Endothelial cell of umbilical vein (primary cell): ENCODE data around the gene LPAR1. TPM values are rescaled to one million over a fixed set of nuclear protein-coding genes. Genes with fewer than 3 reads are reported as not detected.

Source experiments
- Bru-seq: library from RNA; stranded (reverse); fragments of 400-500 nt; gene quantifications from one replicate; lab custom pipeline; 2021; lab: Mats Ljungman, UMichigan
- BruChase-seq, 2 experiments: library from RNA; stranded (reverse); fragments of 400-500 nt; gene quantifications; one replicate each; lab custom pipeline; 2021; lab: Mats Ljungman, UMichigan
- BruUV-seq: library from RNA; stranded (reverse); fragments of 400-500 nt; replicated peaks from 2 replicates; lab custom pipeline; 2021; lab: Mats Ljungman, UMichigan
- CTCF ChIA-PET: fragments of 300-600, 350-600 bp; sonication (Branson Sonifier 250); formaldehyde crosslinking; loops from one replicate; lab custom pipeline; 2021; ENCODE audit warnings: antibody characterized with exemption, inconsistent platforms; lab: Charles Lee
- POLR2A ChIA-PET: fragments of 300-600, 350-600 bp; sonication (Branson Sonifier 250); formaldehyde crosslinking; loops from one replicate; lab custom pipeline; 2021; ENCODE audit warnings: antibody characterized with exemption, inconsistent platforms; lab: Charles Lee
- DNase-seq: peaks from one replicate; pipeline ENCODE4 v3.0.0-alpha.2; 2011; ENCODE audit warnings: low read depth, low spot score
- FAIRE-seq: peaks from 2 replicates; lab custom pipeline; 2011; peaks lifted over from hg19 to GRCh38; lab: Jason Lieb, UNC
- H2AFZ ChIP-seq: 2 replicates; pipeline ENCODE4 v1.6.0; 2012; ENCODE audit warnings: low read depth, low read length, control low read depth, inconsistent platforms
- H3K27ac ChIP-seq: 2 replicates; pipeline ENCODE4 v1.5.1; 2011; ENCODE audit warnings: low read depth, mild to moderate bottlenecking, control low read depth, low read length, moderate library complexity; ENCODE audit not compliant: insufficient read depth
- H3K27me3 ChIP-seq, 2 experiments: 2 replicates each; pipeline versions ENCODE4 v1.6.0 to v1.6.1; 2011; ENCODE audit warnings: low read length in 2 of 2, mixed read lengths in 1 of 2; ENCODE audit not compliant: control insufficient read depth in 2 of 2, insufficient read depth in 2 of 2
- H3K36me3 ChIP-seq, 2 experiments: 2 replicates in 1 of 2; 3 replicates in 1 of 2; pipeline ENCODE4 v1.5.1; 2011; ENCODE audit warnings: low read length in 2 of 2, mild to moderate bottlenecking in 1 of 2, moderate library complexity in 1 of 2; ENCODE audit not compliant: control insufficient read depth in 2 of 2, insufficient read depth in 2 of 2; ENCODE audit errors: extremely low read depth in 1 of 2
- H3K4me1 ChIP-seq: 3 replicates; pipeline ENCODE4 v1.5.1; 2011; ENCODE audit warnings: mild to moderate bottlenecking, low read length; ENCODE audit not compliant: control insufficient read depth, insufficient read depth; ENCODE audit errors: extremely low read depth
- H3K4me2 ChIP-seq: 2 replicates; pipeline ENCODE4 v1.6.1; 2011; ENCODE audit warnings: low read length, control low read depth, mixed read lengths; ENCODE audit not compliant: insufficient read depth
- H3K4me3 ChIP-seq, 3 experiments: fragments of 200-600 bp in 1 of 3; sonication (generic), shearing (Covaris generic) in 1 of 3; replicated peaks in 1 of 3; 2 replicates each; pipeline ENCODE4 v1.5.1; 2011 to 2016; ENCODE audit warnings: control low read depth in 3 of 3, low read length in 3 of 3, mild to moderate bottlenecking in 2 of 3, inconsistent platforms in 1 of 3, low read depth in 1 of 3, moderate library complexity in 1 of 3; ENCODE audit not compliant: insufficient read depth in 1 of 3
- H3K79me2 ChIP-seq: 2 replicates; pipeline ENCODE4 v1.6.0; 2012; ENCODE audit warnings: low read length, inconsistent platforms; ENCODE audit not compliant: control insufficient read depth, insufficient read depth
- H3K9ac ChIP-seq: replicated peaks from 2 replicates; pipeline ENCODE3; 2011; ENCODE audit warnings: low read length, control low read depth; ENCODE audit not compliant: insufficient read depth; ENCODE audit errors: extremely low read depth
- H3K9me1 ChIP-seq: replicated peaks from 3 replicates; pipeline ENCODE4 v1.6.0; 2011; ENCODE audit warnings: mild to moderate bottlenecking, low read length; ENCODE audit not compliant: control insufficient read depth, insufficient read depth; ENCODE audit errors: extremely low read depth
- H3K9me3 ChIP-seq: replicated peaks from 2 replicates; pipeline ENCODE4 v1.5.1; 2012; ENCODE audit warnings: low read length, inconsistent platforms; ENCODE audit not compliant: control insufficient read depth, insufficient read depth
- H4K20me1 ChIP-seq: replicated peaks from 2 replicates; pipeline ENCODE3; 2011; ENCODE audit warnings: mild to moderate bottlenecking, low read length; ENCODE audit not compliant: control insufficient read depth, insufficient read depth; ENCODE audit errors: extremely low read depth
- EZH2 ChIP-seq: IDR thresholded peaks from 2 replicates; pipeline ENCODE4 v1.6.1; 2012; ENCODE audit warnings: borderline replicate concordance, low read depth, mild to moderate bottlenecking, moderate library complexity, low read length, inconsistent platforms; ENCODE audit not compliant: severe bottlenecking
- MYC ChIP-seq: IDR thresholded peaks from one replicate; pipeline ENCODE4 v1.6.1; 2011; ENCODE audit warnings: mild to moderate bottlenecking, low read depth, low read length
- dilution Hi-C: fragments of 300-500 bp; cut with MboI; formaldehyde crosslinking; loops from one replicate; pipeline ENCODE4 v1.15.0; 2019; ENCODE audit warnings: low sequenced_read_pairs; ENCODE audit not compliant: extremely low pct_ligation_motif_present
- intact Hi-C: fragments of 100-400 bp; cut with micrococcal nuclease; formaldehyde crosslinking; loops from one replicate; pipeline ENCODE4 v1.10.0; 2022
- long read RNA-seq: library from polyadenylated mRNA; stranded (forward); transcript quantifications from one replicate; pipeline ENCODE4 v2.0.0, GENCODE V29; 2021
- polyA minus RNA-seq, 3 experiments: library from RNA; depleted of rRNA, polyadenylated mRNA; stranded (reverse); fragments of >200 nt; gene quantifications; 1 replicate in 1 of 3; 2 replicates in 2 of 3; pipeline ENCODE4 v1.2.3, GENCODE V29; 2011
- polyA plus RNA-seq, 4 experiments: library from polyadenylated mRNA; depleted of rRNA in 3 of 4; stranded (reverse) in 3 of 4; unstranded in 1 of 4; fragments of >200 nt; gene quantifications; 2 replicates each; pipeline versions ENCODE4 v1.2.1 to v1.2.3, GENCODE V29; 2011 to 2012; ENCODE audit warnings: missing spikeins in 1 of 4
- total RNA-seq: library from RNA; stranded (reverse); gene quantifications from 2 replicates; pipeline ENCODE4 v1.2.3, GENCODE V29; 2021
- TF ChIP-seq, protein P1 (sequence below), 2 donors: IDR thresholded peaks; 1 replicate in 1 of 2; 2 replicates in 1 of 2; pipeline ENCODE4 v1.5.1; 2011; ENCODE audit warnings: low read length in 2 of 2, mild to moderate bottlenecking in 2 of 2, moderate library complexity in 2 of 2, control low read depth in 1 of 2, inconsistent platforms in 1 of 2, low read depth in 1 of 2; ENCODE audit not compliant: insufficient read depth in 1 of 2; ENCODE audit errors: extremely low read depth in 1 of 2

Gene LPAR1, protein sequence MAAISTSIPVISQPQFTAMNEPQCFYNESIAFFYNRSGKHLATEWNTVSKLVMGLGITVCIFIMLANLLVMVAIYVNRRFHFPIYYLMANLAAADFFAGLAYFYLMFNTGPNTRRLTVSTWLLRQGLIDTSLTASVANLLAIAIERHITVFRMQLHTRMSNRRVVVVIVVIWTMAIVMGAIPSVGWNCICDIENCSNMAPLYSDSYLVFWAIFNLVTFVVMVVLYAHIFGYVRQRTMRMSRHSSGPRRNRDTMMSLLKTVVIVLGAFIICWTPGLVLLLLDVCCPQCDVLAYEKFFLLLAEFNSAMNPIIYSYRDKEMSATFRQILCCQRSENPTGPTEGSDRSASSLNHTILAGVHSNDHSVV
- 0.88 and 2.4 TPM in 2 replicates for total RNA-seq
- polyA plus RNA-seq: 2.6 and 3.0 TPM in 2 replicates
- 1.9 and 2.0 TPM in 2 replicates for polyA plus RNA-seq (2011; cell fraction: cytosol; rRNA removed)
- polyA plus RNA-seq (2011; cell fraction: nucleus; rRNA removed): 1.5 and 1.6 TPM in 2 replicates
- 6.7 and 8.2 TPM in 2 replicates for polyA plus RNA-seq (2012)
- polyA minus RNA-seq: 4.3 and 4.9 TPM in 2 replicates
- not detected for polyA minus RNA-seq (2011; cell fraction: cytosol; rRNA and poly(A)+ RNA removed)
- 4.0 and 4.2 TPM in 2 replicates for polyA minus RNA-seq (2011; cell fraction: nucleus; rRNA and poly(A)+ RNA removed)
- percentile 34 among the genes with signal in this experiment for Bru-seq, nascent RNA
- percentile 33 among the genes with signal in this experiment for BruChase-seq, experiment 1, labeled RNA remaining after a 6-hour chase
- percentile 34 among the genes with signal in this experiment for BruChase-seq, experiment 2, labeled RNA remaining after a 2-hour chase
- long read RNA-seq, partial matches to known transcripts: 0 of 10 reads
- long read RNA-seq, other reads (novel, unspliced or antisense): 10 of 10 reads

DNA sequence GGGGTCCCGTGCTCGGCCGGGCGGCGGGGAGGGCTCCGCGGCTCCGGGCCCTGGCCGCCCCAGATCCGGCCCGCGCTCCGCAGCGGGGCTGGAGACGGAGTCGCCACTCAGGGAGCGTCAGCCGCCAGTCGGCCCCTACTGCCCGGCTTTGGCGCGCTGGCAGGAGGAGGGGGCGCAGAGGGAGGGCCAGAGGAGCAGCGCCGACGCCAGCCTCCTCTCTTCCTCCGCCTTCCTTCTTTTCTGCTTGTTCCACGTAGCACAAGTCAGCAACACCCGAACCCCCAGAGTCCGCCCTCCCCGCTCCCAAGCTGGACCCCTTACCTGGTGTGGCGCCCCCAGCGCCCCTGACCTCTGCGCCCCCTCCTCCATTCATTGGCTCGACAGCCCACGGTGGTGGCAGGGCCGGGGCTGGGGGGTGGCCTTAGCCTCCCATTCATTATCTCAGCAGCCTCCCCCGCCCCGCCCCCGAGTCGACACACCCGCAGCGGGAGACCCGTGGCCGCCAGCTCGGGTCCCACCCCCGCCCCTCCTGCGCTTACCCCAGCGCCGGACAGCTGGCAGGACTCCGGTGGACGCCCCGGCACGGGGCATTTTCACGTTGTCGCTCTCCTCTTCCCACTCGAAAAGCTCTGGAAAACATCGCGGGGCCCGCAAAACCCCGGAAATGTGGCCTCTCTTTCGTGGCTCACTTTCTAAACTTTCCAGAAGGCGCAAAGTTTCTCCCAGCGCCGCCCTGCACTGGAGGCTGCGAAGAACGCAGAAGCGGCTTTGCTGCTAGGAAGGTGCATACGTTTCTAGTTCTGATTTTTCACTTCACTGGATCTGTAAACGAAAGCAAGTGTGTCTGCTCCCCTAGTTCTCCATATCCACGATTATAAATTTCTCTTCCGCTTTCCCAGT, at the start of gene LPAR1:
LPAR1 (minus strand) TSS at position 140 of the 900 bp plus-strand sequence. CDS start 66,353 bp downstream, outside the sequence.
- Histone ChIP-seq H3K4me1 (peaks cover 21% of the 10 kb centered on the region), H2AFZ (peak within 1 kb of the TSS; percentile 75), H3K9me1 (no peaks in the 10 kb centered on the region), H3K4me3 (peak within 1 kb of the TSS; percentile 46 to 61 (median 54)), H3K27ac (no peak within 1 kb of the TSS), H3K9me3 (no peaks in the 10 kb centered on the region), H3K4me2 (peak within 1 kb of the TSS; percentile 69), H3K79me2 (no peaks in the 10 kb centered on the region), H3K36me3 (no peaks in the 10 kb centered on the region), H3K9ac (peak within 1 kb of the TSS; percentile 16), H3K27me3 (peaks cover 23 to 28% of the 10 kb centered on the region in 2 experiments), H4K20me1 (no peaks in the 10 kb centered on the region)
- DNase-seq (no peak), FAIRE-seq (no peak)
- no TSS peak for BruUV-seq
- intact Hi-C loops: loop anchor here (5.0 kb wide), 4 partner anchors 104 to 401 kb away; no protein-coding TSS in a partner anchor
- TF ChIP-seq MYC (no peak), EZH2 (peak; percentile 43)
- TF ChIP-seq, protein P1, sequence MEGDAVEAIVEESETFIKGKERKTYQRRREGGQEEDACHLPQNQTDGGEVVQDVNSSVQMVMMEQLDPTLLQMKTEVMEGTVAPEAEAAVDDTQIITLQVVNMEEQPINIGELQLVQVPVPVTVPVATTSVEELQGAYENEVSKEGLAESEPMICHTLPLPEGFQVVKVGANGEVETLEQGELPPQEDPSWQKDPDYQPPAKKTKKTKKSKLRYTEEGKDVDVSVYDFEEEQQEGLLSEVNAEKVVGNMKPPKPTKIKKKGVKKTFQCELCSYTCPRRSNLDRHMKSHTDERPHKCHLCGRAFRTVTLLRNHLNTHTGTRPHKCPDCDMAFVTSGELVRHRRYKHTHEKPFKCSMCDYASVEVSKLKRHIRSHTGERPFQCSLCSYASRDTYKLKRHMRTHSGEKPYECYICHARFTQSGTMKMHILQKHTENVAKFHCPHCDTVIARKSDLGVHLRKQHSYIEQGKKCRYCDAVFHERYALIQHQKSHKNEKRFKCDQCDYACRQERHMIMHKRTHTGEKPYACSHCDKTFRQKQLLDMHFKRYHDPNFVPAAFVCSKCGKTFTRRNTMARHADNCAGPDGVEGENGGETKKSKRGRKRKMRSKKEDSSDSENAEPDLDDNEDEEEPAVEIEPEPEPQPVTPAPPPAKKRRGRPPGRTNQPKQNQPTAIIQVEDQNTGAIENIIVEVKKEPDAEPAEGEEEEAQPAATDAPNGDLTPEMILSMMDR (IDR thresholded peaks at IDR 0.05; ENCODE audit: extremely low read depth in 1 of 2, insufficient read depth in 1 of 2, low read depth in 1 of 2, low read length in 2 of 2): no peak
- ChIA-PET CTCF (interaction anchor here (1.1 kb wide), 1 partner anchor 400 kb away, joined by 3 read pairs; no protein-coding TSS in a partner anchor), POLR2A (no interaction called here)
- dilution Hi-C loops: no loop called here
